MM.1S (cell line): ENCODE results near the gene POU4F1.

Experiments
- DNase-seq: peaks from one replicate; pipeline ENCODE4 v3.0.0-alpha.2; 2015
- H2AFZ ChIP-seq: fragments of 300-600 bp; sonication (generic); 2 replicates; pipeline ENCODE4 v1.6.0; 2016; ENCODE audit warnings: antibody characterized with exemption, low read length
- H3F3A ChIP-seq: fragments of 300-600 bp; sonication (generic); 2 replicates; pipeline ENCODE4 v1.6.1; 2016; ENCODE audit warnings: mild to moderate bottlenecking, antibody characterized with exemption, low read length, moderate library complexity, mixed read lengths; ENCODE audit not compliant: insufficient read depth
- H3K27ac ChIP-seq: fragments of 300-600 bp; sonication (generic); 2 replicates; pipeline ENCODE4 v1.5.1; 2016; ENCODE audit warnings: mild to moderate bottlenecking, low read length
- H3K27me3 ChIP-seq: fragments of 300-600 bp; sonication (generic); replicated peaks from 2 replicates; pipeline ENCODE4 v1.6.0; 2016; ENCODE audit warnings: low read length; ENCODE audit not compliant: insufficient read depth
- H3K36me3 ChIP-seq: fragments of 300-600 bp; sonication (generic); replicated peaks from 2 replicates; pipeline ENCODE4 v1.6.1; 2016; ENCODE audit warnings: mild to moderate bottlenecking, low read length, mixed read lengths; ENCODE audit not compliant: insufficient read depth
- H3K4me1 ChIP-seq: fragments of 300-600 bp; sonication (generic); 2 replicates; pipeline ENCODE4 v1.6.1; 2016; ENCODE audit warnings: low read length, mixed read lengths
- H3K4me2 ChIP-seq: fragments of 300-600 bp; sonication (generic); 2 replicates; pipeline ENCODE4 v1.6.0; 2016; ENCODE audit warnings: low read depth, low read length
- H3K4me3 ChIP-seq: fragments of 300-600 bp; sonication (generic); 2 replicates; pipeline ENCODE4 v1.5.1; 2016; ENCODE audit warnings: low read length, mixed read lengths
- H3K79me2 ChIP-seq: fragments of 300-600 bp; sonication (generic); 2 replicates; pipeline ENCODE4 v1.6.1; 2016; ENCODE audit warnings: mixed run types, low read length, mixed read lengths
- H3K9ac ChIP-seq: fragments of 300-600 bp; sonication (generic); 2 replicates; pipeline ENCODE4 v1.6.1; 2016; ENCODE audit warnings: low read length, mixed read lengths
- H3K9me2 ChIP-seq: fragments of 300-600 bp; sonication (generic); replicated peaks from 2 replicates; pipeline ENCODE4 v1.6.1; 2016; ENCODE audit warnings: mild to moderate bottlenecking, low read length, mixed read lengths; ENCODE audit not compliant: insufficient read depth
- H3K9me3 ChIP-seq: fragments of 300-600 bp; sonication (generic); replicated peaks from 2 replicates; pipeline ENCODE4 v1.6.1; 2016; ENCODE audit warnings: mild to moderate bottlenecking, low read length, mixed read lengths; ENCODE audit not compliant: insufficient read depth
- H4K20me1 ChIP-seq: fragments of 300-600 bp; sonication (generic); 2 replicates; pipeline ENCODE4 v1.6.1; 2016; ENCODE audit warnings: mild to moderate bottlenecking, low read length, moderate library complexity, mixed read lengths; ENCODE audit not compliant: insufficient read depth
- CTCF ChIP-seq: fragments of 300-600 bp; sonication (generic); IDR thresholded peaks from 2 replicates; pipeline ENCODE4 v1.5.1; 2016; ENCODE audit warnings: antibody characterized with exemption, low read length, mixed read lengths
- EZH2 ChIP-seq: fragments of 300-600 bp; sonication (generic); optimal IDR thresholded peaks from 2 replicates; pipeline ENCODE3; 2017; ENCODE audit warnings: low read depth, mild to moderate bottlenecking, antibody characterized with exemption, low read length, mixed read lengths
- EZH2phosphoT487 ChIP-seq: fragments of 300-600 bp; sonication (generic); IDR thresholded peaks from 2 replicates; pipeline ENCODE4 v1.6.1; 2018; ENCODE audit warnings: antibody characterized with exemption, low read length

POU4F1 gene

GRCh38 chr13:78598116-78598781 is 5.1 kb downstream of the POU4F1 start:
- TF ChIP-seq CTCF: no peak
- no peak for TF ChIP-seq EZH2
- no peak for TF ChIP-seq EZH2phosphoT487
- Histone ChIP-seq H2AFZ (no peak overlapping the region), H3F3A (no peaks in the 10 kb centered on the region), H3K36me3 (no peaks in the 10 kb centered on the region), H3K9me2 (no peaks in the 10 kb centered on the region), H3K4me2 (no peak overlapping the region), H3K9me3 (no peaks in the 10 kb centered on the region), H4K20me1 (no peaks in the 10 kb centered on the region), H3K27me3 (no peaks in the 10 kb centered on the region), H3K4me3 (no peak overlapping the region), H3K4me1 (no peaks in the 10 kb centered on the region), H3K79me2 (no peaks in the 10 kb centered on the region), H3K9ac (no peak overlapping the region), H3K27ac (no peak overlapping the region)
- DNase-seq: no peak

GRCh38 chr13:78597602-78597932 is 5.8 kb downstream of the POU4F1 start:
- Histone ChIP-seq H4K20me1 (no peaks in the 10 kb centered on the region), H3K4me3 (no peak overlapping the region), H3K79me2 (no peaks in the 10 kb centered on the region), H3K9ac (no peak overlapping the region), H3K4me2 (no peak overlapping the region), H3K27ac (no peak overlapping the region), H3K9me2 (no peaks in the 10 kb centered on the region), H3K27me3 (no peaks in the 10 kb centered on the region), H3K4me1 (no peaks in the 10 kb centered on the region), H3K36me3 (no peaks in the 10 kb centered on the region), H2AFZ (no peak overlapping the region), H3F3A (no peaks in the 10 kb centered on the region), H3K9me3 (no peaks in the 10 kb centered on the region)
- TF ChIP-seq EZH2phosphoT487 (no peak), EZH2 (no peak), CTCF (no peak)
- DNase-seq: no peak

GRCh38 chr13:78596736-78597601 is 6.4 kb downstream of the POU4F1 start:
- Histone ChIP-seq H2AFZ (no peak overlapping the region), H3K4me2 (no peak overlapping the region), H3F3A (no peaks in the 10 kb centered on the region), H3K27ac (no peak overlapping the region), H3K9me2 (no peaks in the 10 kb centered on the region), H3K79me2 (no peaks in the 10 kb centered on the region), H3K9ac (no peak overlapping the region), H3K4me1 (no peaks in the 10 kb centered on the region), H3K9me3 (no peaks in the 10 kb centered on the region), H3K27me3 (no peaks in the 10 kb centered on the region), H4K20me1 (no peaks in the 10 kb centered on the region), H3K36me3 (no peaks in the 10 kb centered on the region), H3K4me3 (no peak overlapping the region)
- TF ChIP-seq CTCF (no peak), EZH2 (no peak), EZH2phosphoT487 (no peak)
- no peak for DNase-seq
